ENCODE measurements around the gene ZNF597.

DNA sequence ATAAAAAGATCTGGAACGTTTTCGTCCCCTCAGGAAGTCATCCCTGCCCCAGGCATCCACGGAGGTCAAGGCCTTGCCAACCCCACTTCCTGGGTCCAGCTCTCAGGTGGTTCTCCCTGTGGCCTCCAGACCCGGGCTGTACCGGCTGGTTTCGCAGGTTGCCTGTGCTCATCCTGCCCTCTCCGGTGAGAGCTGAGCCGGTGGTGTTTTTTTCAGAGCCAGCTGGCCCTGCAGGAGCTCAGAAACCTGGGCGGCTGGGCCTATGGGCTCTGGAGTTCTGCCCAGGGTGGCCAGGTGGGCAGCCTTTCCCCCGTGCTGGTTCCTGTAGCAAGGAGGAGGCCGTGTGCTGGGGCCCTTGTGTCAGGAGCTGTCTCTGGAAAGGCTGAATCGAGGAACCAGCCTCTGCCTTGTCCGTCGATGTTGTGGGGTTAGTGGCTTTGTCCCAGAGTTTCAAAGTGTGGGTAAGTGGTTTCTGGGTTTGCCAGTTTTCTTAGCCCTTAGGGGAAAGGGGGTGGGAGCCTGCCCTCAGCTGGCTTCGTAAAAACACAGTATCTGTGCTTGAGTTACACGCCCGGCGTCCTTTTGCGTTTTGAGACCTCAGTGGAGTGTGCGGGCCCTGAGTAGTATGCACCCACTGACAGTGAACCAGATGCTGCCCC lies 28.3 kb upstream of the ZNF597 start:
- TF ChIP-seq EP300 (IDR thresholded peaks at IDR 0.05; ENCODE audit: borderline replicate concordance) = no peak
- TF ChIP-seq MAX (IDR thresholded peaks at IDR 0.05) = no peak
- TF ChIP-seq ZBTB7A (IDR thresholded peaks at IDR 0.05; ENCODE audit: low read depth) = no peak
